IMR-90 (cell line): ENCODE measurements around the gene CA7. TPM values are rescaled to one million over a fixed set of nuclear protein-coding genes. Genes with fewer than 3 reads are reported as not detected.

Experiments
- ATAC-seq: fragments of 200-7000 bp; cut with Tn5 transposase; 2 replicates; pipeline ENCODE4 v1.9.1; 2020; ENCODE audit warnings: low read depth, mild to moderate bottlenecking, moderate library complexity
- BruUV-seq: library from RNA; stranded (reverse); fragments of 400-500 nt; replicated peaks from 2 replicates; lab custom pipeline; 2021; lab: Mats Ljungman, UMichigan
- CTCF ChIA-PET: fragments of 300-600 bp; formaldehyde crosslinking; extraction: SDS; loops from one replicate; lab custom pipeline; 2021; ENCODE audit warnings: antibody characterized with exemption; lab: Yijun Ruan, JAX
- POLR2A ChIA-PET: fragments of 300-600 bp; sonication (Branson Sonifier 250); formaldehyde crosslinking; loops from one replicate; lab custom pipeline; 2022; ENCODE audit warnings: antibody characterized with exemption; ENCODE audit not compliant: unreplicated experiment; lab: Charles Lee
- DNase-seq: peaks from one replicate; pipeline ENCODE4 v3.0.0; 2013
- H2AFZ ChIP-seq: replicated peaks from 2 replicates; pipeline ENCODE3; 2013; ENCODE audit warnings: low read length, mild to moderate bottlenecking; ENCODE audit not compliant: poor library complexity
- H2AK5ac ChIP-seq: 2 replicates; pipeline ENCODE4 v1.6.1; 2013; ENCODE audit warnings: low read depth, low read length, inconsistent platforms
- H2AK9ac ChIP-seq: replicated peaks from 2 replicates; pipeline ENCODE3; 2013; ENCODE audit warnings: mild to moderate bottlenecking, low read depth, low read length, moderate library complexity; ENCODE audit not compliant: poor library complexity
- H2BK120ac ChIP-seq: 2 replicates; pipeline ENCODE4 v1.6.1; 2013; ENCODE audit warnings: low read depth, low read length, inconsistent platforms
- H2BK15ac ChIP-seq: 3 replicates; pipeline ENCODE4 v1.6.1; 2013; ENCODE audit warnings: low read depth, low read length, inconsistent platforms
- H2BK20ac ChIP-seq: 2 replicates; pipeline ENCODE4 v1.6.1; 2013; ENCODE audit warnings: low read depth, mild to moderate bottlenecking, inconsistent platforms, low read length, moderate library complexity
- H2BK5ac ChIP-seq: 2 replicates; pipeline ENCODE4 v1.6.1; 2013; ENCODE audit warnings: mild to moderate bottlenecking, low read depth, low read length, inconsistent platforms; ENCODE audit not compliant: poor library complexity, severe bottlenecking
- H3K14ac ChIP-seq: replicated peaks from 2 replicates; pipeline ENCODE4 v1.6.1; 2013; ENCODE audit warnings: low read depth, low read length, inconsistent platforms
- H3K18ac ChIP-seq: 2 replicates; pipeline ENCODE4 v1.6.1; 2013; ENCODE audit warnings: low read depth, low read length, control low read depth
- H3K23ac ChIP-seq: 2 replicates; pipeline ENCODE4 v1.6.1; 2013; ENCODE audit warnings: low read depth, low read length, inconsistent platforms
- H3K27ac ChIP-seq: 2 replicates; pipeline ENCODE4 v1.5.1; 2013; ENCODE audit warnings: mild to moderate bottlenecking, control low read depth, low read length; ENCODE audit not compliant: insufficient read depth
- H3K27me3 ChIP-seq: 2 replicates; pipeline ENCODE4 v1.6.1; 2013; ENCODE audit warnings: low read length; ENCODE audit not compliant: control insufficient read depth, insufficient read depth
- H3K36me3 ChIP-seq: 2 replicates; pipeline ENCODE4 v1.6.1; 2013; ENCODE audit warnings: low read length, mixed read lengths; ENCODE audit not compliant: control insufficient read depth, insufficient read depth
- H3K4ac ChIP-seq: 2 replicates; pipeline ENCODE4 v1.6.1; 2013; ENCODE audit warnings: low read depth, low read length, inconsistent platforms
- H3K4me1 ChIP-seq: 2 replicates; pipeline ENCODE4 v1.6.1; 2013; ENCODE audit warnings: low read length, mixed read lengths; ENCODE audit not compliant: control insufficient read depth, insufficient read depth
- H3K4me2 ChIP-seq: 2 replicates; pipeline ENCODE4 v1.6.1; 2013; ENCODE audit warnings: low read depth, mild to moderate bottlenecking, control low read depth, low read length, moderate library complexity
- H3K4me3 ChIP-seq: 2 replicates; pipeline ENCODE4 v1.5.1; 2013; ENCODE audit warnings: low read depth, mild to moderate bottlenecking, control low read depth, low read length, moderate library complexity; ENCODE audit not compliant: insufficient read depth
- H3K56ac ChIP-seq: 2 replicates; pipeline ENCODE4 v1.6.1; 2013; ENCODE audit warnings: low read length, inconsistent platforms; ENCODE audit not compliant: insufficient read depth; ENCODE audit errors: extremely low read depth
- H3K79me1 ChIP-seq, 2 experiments: 2 replicates each; pipeline ENCODE4 v1.6.1; 2013; ENCODE audit warnings: low read length in 2 of 2, inconsistent platforms in 1 of 2, low read depth in 1 of 2
- H3K9ac ChIP-seq: 2 replicates; pipeline ENCODE4 v1.6.1; 2013; ENCODE audit warnings: low read depth, low read length, control low read depth
- H3K9me1 ChIP-seq: 2 replicates; pipeline ENCODE4 v1.6.1; 2013; ENCODE audit warnings: low read length, inconsistent platforms; ENCODE audit not compliant: insufficient read depth
- H3K9me3 ChIP-seq: 2 replicates; pipeline ENCODE4 v1.6.1; 2013; ENCODE audit warnings: low read length; ENCODE audit not compliant: control insufficient read depth, insufficient read depth
- H4K20me1 ChIP-seq: 2 replicates; pipeline ENCODE4 v1.6.1; 2013; ENCODE audit warnings: low read length, inconsistent platforms; ENCODE audit not compliant: insufficient read depth
- H4K5ac ChIP-seq: 2 replicates; pipeline ENCODE4 v1.6.1; 2013; ENCODE audit warnings: mild to moderate bottlenecking, low read depth, low read length, control low read depth
- H4K8ac ChIP-seq, 2 experiments: 2 replicates each; pipeline ENCODE4 v1.6.1; 2013; ENCODE audit warnings: low read depth in 2 of 2, low read length in 2 of 2, control low read depth in 1 of 2, inconsistent platforms in 1 of 2
- H4K91ac ChIP-seq: 2 replicates; pipeline ENCODE4 v1.6.1; 2013; ENCODE audit warnings: low read depth, low read length, inconsistent platforms; ENCODE audit not compliant: insufficient read depth
- BHLHE40 ChIP-seq: fragments of 150-350 bp; IDR thresholded peaks from 2 replicates; pipeline ENCODE4 v1.6.1; 2016; ENCODE audit warnings: mild to moderate bottlenecking, low read depth, low read length
- CHD1 ChIP-seq: IDR thresholded peaks from 2 replicates; pipeline ENCODE4 v1.6.1; 2012; ENCODE audit warnings: low read depth, low read length, improper control_type of control experiment
- CTCF ChIP-seq: conservative IDR thresholded peaks from 2 replicates; pipeline ENCODE4 v1.5.1; 2012; ENCODE audit warnings: mild to moderate bottlenecking, low read depth, low read length, improper control_type of control experiment
- ELK1 ChIP-seq: fragments of 150-350 bp; IDR thresholded peaks from 2 replicates; pipeline ENCODE4 v1.6.1; 2016; ENCODE audit warnings: low read depth, mild to moderate bottlenecking, low read length, moderate library complexity, borderline replicate concordance
- FOS ChIP-seq: fragments of 150-350 bp; IDR thresholded peaks from 2 replicates; pipeline ENCODE4 v1.6.1; 2016; ENCODE audit warnings: low read depth, low read length
- MAFK ChIP-seq: IDR thresholded peaks from 2 replicates; pipeline ENCODE4 v1.6.1; 2012; ENCODE audit warnings: low read depth, low read length, improper control_type of control experiment
- MAZ ChIP-seq: IDR thresholded peaks from 2 replicates; pipeline ENCODE4 v1.6.1; 2012; ENCODE audit warnings: low read depth, mild to moderate bottlenecking, low read length, improper control_type of control experiment, moderate library complexity, borderline replicate concordance
- MXI1 ChIP-seq: IDR thresholded peaks from 2 replicates; pipeline ENCODE4 v1.6.1; 2012; ENCODE audit warnings: low read depth, mild to moderate bottlenecking, low read length, moderate library complexity, borderline replicate concordance
- NFE2L2 ChIP-seq: fragments of 150-350 bp; IDR thresholded peaks from 2 replicates; pipeline ENCODE4 v1.6.1; 2016; ENCODE audit warnings: low read depth, mild to moderate bottlenecking, low read length
- POLR2A ChIP-seq: IDR thresholded peaks from 2 replicates; pipeline ENCODE4 v1.6.1; 2012; ENCODE audit warnings: mild to moderate bottlenecking, low read depth, low read length
- RAD21 ChIP-seq: IDR thresholded peaks from 2 replicates; pipeline ENCODE4 v1.6.1; 2012; ENCODE audit warnings: low read length, improper control_type of control experiment
- RCOR1 ChIP-seq: IDR thresholded peaks from 2 replicates; pipeline ENCODE4 v1.6.1; 2012; ENCODE audit warnings: mild to moderate bottlenecking, low read length, improper control_type of control experiment; ENCODE audit not compliant: insufficient replicate concordance
- RFX5 ChIP-seq: IDR thresholded peaks from 2 replicates; pipeline ENCODE4 v1.8.0; 2012; ENCODE audit warnings: low read depth, mild to moderate bottlenecking, low read length, moderate library complexity
- SMC3 ChIP-seq: fragments of 150-350 bp; IDR thresholded peaks from 2 replicates; pipeline ENCODE4 v1.6.1; 2016; ENCODE audit warnings: low read depth, mild to moderate bottlenecking, antibody characterized with exemption, low read length, moderate library complexity
- USF2 ChIP-seq: fragments of 150-350 bp; IDR thresholded peaks from 2 replicates; pipeline ENCODE4 v1.6.1; 2017; ENCODE audit warnings: mild to moderate bottlenecking, antibody characterized with exemption, low read length, low read depth
- WGBS, 2 experiments: methylation state at CpG; one replicate each; pipeline versions ENCODE4 v1.1.5 to v1.1.7; 2013; ENCODE audit warnings: missing lambda C conversion rate in 2 of 2; ENCODE audit not compliant: insufficient read length in 1 of 2; ENCODE audit errors: extremely low coverage in 2 of 2; 5-methylcytosine and 5-hydroxymethylcytosine counted together
- dilution Hi-C: fragments of 300-500 bp; cut with HindIII; formaldehyde crosslinking; loops from one replicate; pipeline ENCODE4 v1.14.3; 2018; ENCODE audit warnings: low sequenced_read_pairs; ENCODE audit not compliant: unreplicated experiment
- in situ Hi-C: fragments of 300-500 bp; cut with MboI; formaldehyde crosslinking; loops from 3 replicates; pipeline ENCODE4 v1.14.3; 2019; ENCODE audit warnings: low sequenced_read_pairs, inconsistent platforms, mixed read lengths
- intact Hi-C: fragments of 100-400 bp; cut with micrococcal nuclease; formaldehyde crosslinking; loops from 2 replicates; pipeline ENCODE4 v1.10.0; 2022
- polyA plus RNA-seq, 3 experiments: library from polyadenylated mRNA; depleted of rRNA; stranded (reverse); fragments of >200 nt; gene quantifications; 2 replicates each; pipeline ENCODE4 v1.2.3, GENCODE V29; 2012; ENCODE audit warnings: low replicate concordance in 1 of 3
- total RNA-seq: library from RNA; depleted of rRNA; stranded (reverse); fragments of >200 nt; gene quantifications from 2 replicates; pipeline ENCODE4 v1.2.3, GENCODE V29; 2012

CA7 gene
- total and polyA plus RNA-seq, 2 of the 4 experiments (the other 2 are of a cell fraction), result not detected

- H3K9me3 ChIP-seq, result no peaks in the 10 kb centered on the region
- TF ChIP-seq RCOR1, result no peak
- no peak for TF ChIP-seq SMC3
- TF ChIP-seq MAFK, result no peak
- no peak for TF ChIP-seq CTCF
- TF ChIP-seq CHD1, result no peak
- no peak for TF ChIP-seq ELK1
- no peak for TF ChIP-seq POLR2A
- TF ChIP-seq RAD21, result no peak
- TF ChIP-seq USF2, result no peak
- TF ChIP-seq FOS, result no peak
- TF ChIP-seq BHLHE40, result no peak
- no peak for TF ChIP-seq RFX5
- TF ChIP-seq MXI1, result no peak
- no peak for TF ChIP-seq MAZ
- TF ChIP-seq NFE2L2, result no peak
- no peaks in the 10 kb centered on the region; the same call in 1 of the 2 replicates for H3K27me3 ChIP-seq
- no peak overlapping the region for H4K91ac ChIP-seq
- BruUV-seq, result no TSS peak
- intact Hi-C loops, result no loop called here
- H2BK15ac ChIP-seq, result no peak overlapping the region
- ChIA-PET CTCF (interaction anchor here (0.7 to 1.3 kb wide), 2 partner anchors 9 to 32 kb away, joined by 3 to 4 read pairs; partner anchors contain the start of gene NAE1), POLR2A (interaction anchor here (0.7 kb wide), 1 partner anchor 11 kb away, joined by 3 read pairs; no protein-coding TSS in a partner anchor)
- H4K20me1 ChIP-seq, result peaks cover 4% of the 10 kb centered on the region; the same call in 1 of the 2 replicates
- no peak overlapping the region for H3K4me3 ChIP-seq
- H3K18ac ChIP-seq, result no peak overlapping the region
- no peak overlapping the region for H4K5ac ChIP-seq
- H3K23ac ChIP-seq, result no peak overlapping the region
- no peak overlapping the region for H3K27ac ChIP-seq
- no peak overlapping the region for H2BK20ac ChIP-seq
- no peak overlapping the region for H3K56ac ChIP-seq
- H3K14ac ChIP-seq, result no peak overlapping the region
- H3K4me1 ChIP-seq, result no peaks in the 10 kb centered on the region
- H3K79me1 ChIP-seq, result no peaks in the 10 kb centered on the region
- H3K4me2 ChIP-seq, result no peak overlapping the region
- no peak overlapping the region for H3K9ac ChIP-seq
- H3K9me1 ChIP-seq, result no peaks in the 10 kb centered on the region
- H2BK120ac ChIP-seq, result no peak overlapping the region
- DNase-seq (no peak), ATAC-seq (no peak)
- in situ Hi-C loops, result loop anchor here (10.0 kb wide), 1 partner anchor 457 kb away; no protein-coding TSS in a partner anchor
- no peak overlapping the region for H4K8ac ChIP-seq
- no peak overlapping the region for H2AK5ac ChIP-seq
- no peak overlapping the region for H2BK5ac ChIP-seq
- no peak overlapping the region for H2AK9ac ChIP-seq
- dilution Hi-C loops, result no loop called here
- no peak overlapping the region for H3K4ac ChIP-seq
- WGBS, 2 experiments, result 100% methylated on average over 3 of the region's 8 CpGs; no CpG with 5 or more reads in 1 of the 2 experiments
- no peaks in the 10 kb centered on the region for H3K36me3 ChIP-seq
- no peak overlapping the region for H2AFZ ChIP-seq
Observed at GRCh38 chr16:66862023-66862520, 17.9 kb downstream of the CA7 start.
